HFFc6 (cell line): ENCODE measurements around the gene DPT. TPM values are rescaled to one million over a fixed set of nuclear protein-coding genes. Genes with fewer than 3 reads are reported as not detected.
A peak's percentile ranks its signal among the peaks of the same experiment; 100 is the strongest.

Experiments
- DNase-seq: peaks from one replicate; pipeline ENCODE4 v3.0.0-alpha.2; 2018
- H3K27ac Mint-ChIP-seq: 2 replicates; pipeline ENCODE4 v1.8.0; 2020; ENCODE audit warnings: mild to moderate bottlenecking, mixed read lengths
- H3K27me3 Mint-ChIP-seq: 2 replicates; pipeline ENCODE4 v1.8.0; 2021; ENCODE audit warnings: mild to moderate bottlenecking, moderate library complexity, mixed read lengths; ENCODE audit not compliant: insufficient read depth
- H3K36me3 Mint-ChIP-seq: 2 replicates; pipeline ENCODE4 v1.8.0; 2021; ENCODE audit warnings: low read depth, mixed read lengths
- H3K4me1 Mint-ChIP-seq: 2 replicates; pipeline ENCODE4 v1.8.0; 2020; ENCODE audit warnings: low read depth, mixed read lengths
- H3K4me3 Mint-ChIP-seq: 2 replicates; pipeline ENCODE4 v1.8.0; 2020; ENCODE audit warnings: mild to moderate bottlenecking, moderate library complexity, mixed read lengths
- H3K9me3 Mint-ChIP-seq: 2 replicates; pipeline ENCODE4 v1.8.0; 2020; ENCODE audit warnings: mild to moderate bottlenecking, mixed read lengths
- total RNA-seq, 6 experiments: library from RNA; stranded (reverse); fragmentation: NEBNext Ultra II Directional; extraction: Animal tissue kit (Norgen Biotek cat#: 25700); gene quantifications; 2 replicates in 1 of 6; 3 replicates in 5 of 6; pipeline ENCODE4 v1.2.3, GENCODE V29; 2021
- TF ChIP-seq, protein P1 (sequence below): fragments of 200-600 bp; sonication (generic); IDR thresholded peaks from 2 replicates; pipeline ENCODE4 v1.5.0; 2021; ENCODE audit warnings: antibody characterized with exemption, mild to moderate bottlenecking

The DPT gene
- total RNA-seq, 6 experiments from 2014 or later, result not detected

GRCh38 chr1:168767894-168768584, 39.0 kb upstream of the DPT start:
- TF ChIP-seq, protein P1, sequence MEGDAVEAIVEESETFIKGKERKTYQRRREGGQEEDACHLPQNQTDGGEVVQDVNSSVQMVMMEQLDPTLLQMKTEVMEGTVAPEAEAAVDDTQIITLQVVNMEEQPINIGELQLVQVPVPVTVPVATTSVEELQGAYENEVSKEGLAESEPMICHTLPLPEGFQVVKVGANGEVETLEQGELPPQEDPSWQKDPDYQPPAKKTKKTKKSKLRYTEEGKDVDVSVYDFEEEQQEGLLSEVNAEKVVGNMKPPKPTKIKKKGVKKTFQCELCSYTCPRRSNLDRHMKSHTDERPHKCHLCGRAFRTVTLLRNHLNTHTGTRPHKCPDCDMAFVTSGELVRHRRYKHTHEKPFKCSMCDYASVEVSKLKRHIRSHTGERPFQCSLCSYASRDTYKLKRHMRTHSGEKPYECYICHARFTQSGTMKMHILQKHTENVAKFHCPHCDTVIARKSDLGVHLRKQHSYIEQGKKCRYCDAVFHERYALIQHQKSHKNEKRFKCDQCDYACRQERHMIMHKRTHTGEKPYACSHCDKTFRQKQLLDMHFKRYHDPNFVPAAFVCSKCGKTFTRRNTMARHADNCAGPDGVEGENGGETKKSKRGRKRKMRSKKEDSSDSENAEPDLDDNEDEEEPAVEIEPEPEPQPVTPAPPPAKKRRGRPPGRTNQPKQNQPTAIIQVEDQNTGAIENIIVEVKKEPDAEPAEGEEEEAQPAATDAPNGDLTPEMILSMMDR, result no peak
- no peak overlapping the region for H3K27ac Mint-ChIP-seq
- DNase-seq, result peak; percentile 8
- H3K4me1 Mint-ChIP-seq, result no peaks in the 10 kb centered on the region
- H3K27me3 Mint-ChIP-seq, result no peaks in the 10 kb centered on the region
- H3K4me3 Mint-ChIP-seq, result no peak overlapping the region
- H3K9me3 Mint-ChIP-seq, result no peaks in the 10 kb centered on the region
- no peaks in the 10 kb centered on the region for H3K36me3 Mint-ChIP-seq

- TF ChIP-seq, protein P1, result no peak
These were observed 37.6 kb upstream of the DPT start for GRCh38 chr1:168766568-168766967.

GRCh38 chr1:168763031-168763430, 34.0 kb upstream of the DPT start:
- Mint-ChIP-seq H3K27me3 (peaks cover 1% of the 10 kb centered on the region; the same call in 1 of the 2 replicates), H3K36me3 (no peaks in the 10 kb centered on the region), H3K9me3 (no peaks in the 10 kb centered on the region), H3K4me3 (no peak overlapping the region), H3K27ac (no peak overlapping the region), H3K4me1 (no peaks in the 10 kb centered on the region)
- TF ChIP-seq, protein P1, result no peak
- no peak for DNase-seq

More at GRCh38 chr1:168766568-168766967, 37.6 kb upstream of the DPT start:
- no peak overlapping the region for H3K27ac Mint-ChIP-seq
- no peaks in the 10 kb centered on the region for H3K9me3 Mint-ChIP-seq
- no peaks in the 10 kb centered on the region for H3K36me3 Mint-ChIP-seq
- no peaks in the 10 kb centered on the region for H3K27me3 Mint-ChIP-seq
- DNase-seq, result no peak
- H3K4me1 Mint-ChIP-seq, result no peaks in the 10 kb centered on the region
- no peak overlapping the region for H3K4me3 Mint-ChIP-seq

- DNase-seq, result no peak
- Mint-ChIP-seq H3K4me1 (no peaks in the 10 kb centered on the region), H3K4me3 (no peak overlapping the region), H3K36me3 (no peaks in the 10 kb centered on the region), H3K9me3 (no peaks in the 10 kb centered on the region), H3K27ac (no peak overlapping the region), H3K27me3 (peaks cover 1% of the 10 kb centered on the region; the same call in 1 of the 2 replicates)
- TF ChIP-seq, protein P1, result no peak
These were observed 33.5 kb upstream of the DPT start for GRCh38 chr1:168762473-168762872.

- H3K4me3 Mint-ChIP-seq, result no peak overlapping the region
These were observed 31.8 kb upstream of the DPT start for GRCh38 chr1:168760781-168761180.

More at GRCh38 chr1:168760781-168761180, 31.8 kb upstream of the DPT start:
- TF ChIP-seq, protein P1, result no peak
- no peak for DNase-seq
- Mint-ChIP-seq H3K4me1 (no peaks in the 10 kb centered on the region), H3K27me3 (peaks cover 1% of the 10 kb centered on the region; the same call in 1 of the 2 replicates), H3K9me3 (no peaks in the 10 kb centered on the region; the same call in 1 of the 2 replicates), H3K27ac (no peak overlapping the region), H3K36me3 (no peaks in the 10 kb centered on the region)
